Testis (tissue), 2 donors: ENCODE results near the gene FASTKD3.

ENCODE experiments used
- CTCF ChIP-seq, 3 experiments: fragments of 450-650 bp in 2 of 3; fragments of 200-600 bp in 1 of 3; sonication (generic) in 1 of 3; IDR thresholded peaks; one replicate each; pipeline ENCODE4 v1.5.1; 2016 to 2019; ENCODE audit warnings: antibody characterized with exemption in 3 of 3, mild to moderate bottlenecking in 2 of 3, moderate library complexity in 1 of 3
- POLR2A ChIP-seq: fragments of 450-650 bp; IDR thresholded peaks from one replicate; pipeline ENCODE4 v1.6.1; 2017; ENCODE audit warnings: antibody characterized with exemption, mild to moderate bottlenecking, moderate library complexity

DNA sequence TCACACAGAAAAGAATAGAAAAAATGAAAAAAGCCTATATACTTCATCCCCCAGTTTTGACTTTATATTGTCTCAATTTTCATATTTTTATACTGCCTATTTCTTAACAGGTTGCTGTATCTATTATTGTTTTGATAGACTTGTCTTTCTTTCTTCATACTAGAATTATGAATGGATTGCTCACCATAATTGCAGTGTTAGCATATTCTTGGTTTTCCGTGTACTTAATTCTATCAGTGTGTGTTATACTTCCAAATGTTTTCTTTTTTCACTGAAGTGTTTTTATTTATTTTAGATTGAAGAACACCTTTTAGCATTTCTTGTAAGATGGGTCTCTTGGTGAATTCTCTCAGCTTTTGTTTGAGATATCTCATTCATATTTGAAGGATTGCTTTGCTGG, 38.8 kb upstream of the FASTKD3 start:
- TF ChIP-seq CTCF (IDR thresholded peaks at IDR 0.05) (no peak), POLR2A (no peak)
